Testis (tissue), 3 donors: Measurements from ENCODE around the gene PGP. TPM values are rescaled to one million over a fixed set of nuclear protein-coding genes. Genes with fewer than 3 reads are reported as not detected.

Experiments
- DNase-seq: peaks from one replicate; pipeline ENCODE4 v3.0.0-alpha.2; 2019
- H3K27ac ChIP-seq, 2 donors: fragments of 200-600 bp; sonication (generic); one replicate each; pipeline ENCODE4 v1.5.1; 2019
- H3K27me3 ChIP-seq: fragments of 200-600 bp; sonication (generic); one replicate; pipeline ENCODE4 v1.5.1; 2019
- H3K36me3 ChIP-seq: fragments of 200-600 bp; sonication (generic); one replicate; pipeline ENCODE4 v1.5.1; 2017; ENCODE audit warnings: low read depth; ENCODE audit errors: missing control alignments
- H3K4me1 ChIP-seq: fragments of 200-600 bp; sonication (generic); one replicate; pipeline ENCODE4 v1.5.1; 2019
- H3K4me3 ChIP-seq, 2 donors: fragments of 200-600 bp; sonication (generic); one replicate each; pipeline ENCODE4 v1.5.1; 2017 to 2019
- H3K9me3 ChIP-seq: fragments of 200-600 bp; sonication (generic); one replicate; pipeline ENCODE4 v1.5.1; 2017
- CTCF ChIP-seq, 3 experiments: fragments of 450-650 bp in 2 of 3; fragments of 200-600 bp in 1 of 3; sonication (generic) in 1 of 3; IDR thresholded peaks; one replicate each; pipeline ENCODE4 v1.5.1; 2016 to 2019; ENCODE audit warnings: antibody characterized with exemption in 3 of 3, mild to moderate bottlenecking in 2 of 3, moderate library complexity in 1 of 3
- POLR2A ChIP-seq: fragments of 450-650 bp; IDR thresholded peaks from one replicate; pipeline ENCODE4 v1.6.1; 2017; ENCODE audit warnings: antibody characterized with exemption, mild to moderate bottlenecking, moderate library complexity
- WGBS, 2 donors: methylation state at CpG; one replicate each; pipeline ENCODE4 v1.1.5; 2018; 5-methylcytosine and 5-hydroxymethylcytosine counted together
- intact Hi-C: fragments of 100-400 bp; cut with DNase I; formaldehyde crosslinking; loops from one replicate; pipeline ENCODE4 v1.15.1; 2023; ENCODE audit warnings: low total_unique reads
- polyA plus RNA-seq: library from polyadenylated mRNA; stranded (reverse); fragments of 350-450 nt; fragmentation: Illumina TruSeq; extraction: RNeasy Lipid Tissue Mini Kit (QIAGEN cat#74804); gene quantifications from one replicate; pipeline ENCODE4 v1.2.3, GENCODE V29; 2014; ENCODE audit warnings: low read depth, low replicate concordance; ENCODE audit not compliant: insufficient read depth
- total RNA-seq, 2 donors: library from RNA; depleted of rRNA; stranded (reverse); fragments of >200 nt; gene quantifications; one replicate each; pipeline ENCODE4 v1.2.3, GENCODE V29; 2016

The PGP gene
- total and polyA plus RNA-seq, 3 donors from 2014 or later: 50.0 to 118 (median 56.3) TPM

GRCh38 chr16:2235695-2236336, 21.2 kb upstream of the PGP start:
- WGBS, 2 donors: 70 to 77% methylated on average over 13 to 19 of the region's 19 CpGs
- intact Hi-C loops: no loop called here
- H3K27me3 ChIP-seq: no peaks in the 10 kb centered on the region
- no peak overlapping the region for H3K4me3 ChIP-seq
- H3K4me1 ChIP-seq: peaks cover 9% of the 10 kb centered on the region
- DNase-seq: no peak
- TF ChIP-seq CTCF (IDR thresholded peaks at IDR 0.05) (no peak), POLR2A (no peak)
- H3K36me3 ChIP-seq: no peaks in the 10 kb centered on the region
- H3K9me3 ChIP-seq: no peaks in the 10 kb centered on the region
- H3K27ac ChIP-seq: no peak overlapping the region

GRCh38 chr16:2235234-2235651, 20.6 kb upstream of the PGP start:
- H3K4me3 ChIP-seq: no peak overlapping the region
- TF ChIP-seq CTCF (IDR thresholded peaks at IDR 0.05) (no peak), POLR2A (no peak)
- peaks cover 9% of the 10 kb centered on the region for H3K4me1 ChIP-seq
- no peak for DNase-seq
- WGBS, 2 donors: 88 to 92% methylated on average over 2 to 20 of the region's 28 CpGs
- H3K36me3 ChIP-seq: no peaks in the 10 kb centered on the region
- H3K27ac ChIP-seq: no peak overlapping the region
- H3K27me3 ChIP-seq: no peaks in the 10 kb centered on the region
- intact Hi-C loops: no loop called here
- H3K9me3 ChIP-seq: no peaks in the 10 kb centered on the region

- DNase-seq: no peak
- intact Hi-C loops: no loop called here
- H3K36me3 ChIP-seq: no peaks in the 10 kb centered on the region
- 91 to 100% methylated on average over 1 to 17 of the region's 18 CpGs for WGBS, 2 donors
- peaks cover 9% of the 10 kb centered on the region for H3K4me1 ChIP-seq
- H3K27ac ChIP-seq: no peak overlapping the region
- TF ChIP-seq POLR2A (no peak), CTCF (IDR thresholded peaks at IDR 0.05) (no peak)
- no peaks in the 10 kb centered on the region for H3K9me3 ChIP-seq
- no peak overlapping the region for H3K4me3 ChIP-seq
- no peaks in the 10 kb centered on the region for H3K27me3 ChIP-seq
These were observed 20.2 kb upstream of the PGP start for GRCh38 chr16:2234813-2235170.

GRCh38 chr16:2233872-2234812, 19.5 kb upstream of the PGP start:
- intact Hi-C loops: no loop called here
- TF ChIP-seq CTCF (IDR thresholded peaks at IDR 0.05): no peak
- no peak for TF ChIP-seq POLR2A
- Histone ChIP-seq H3K4me3 (no peak overlapping the region), H3K9me3 (no peaks in the 10 kb centered on the region), H3K27me3 (no peaks in the 10 kb centered on the region), H3K36me3 (no peaks in the 10 kb centered on the region), H3K27ac (no peak overlapping the region), H3K4me1 (peaks cover 9% of the 10 kb centered on the region)
- no peak for DNase-seq
- WGBS, 2 donors: 94 to 96% methylated on average over 9 to 51 of the region's 51 CpGs
